Activated naive CD8-positive, alpha-beta T cell treated with anti-CD3 and anti-CD28 coated beads, Interleukin-2, amount 50 U/mL, for 24 hours (primary cell): ENCODE data around the gene BIN1.

Source experiments
- ATAC-seq: fragments of 150-1000 bp; cut with Tn5 transposase; one replicate; pipeline ENCODE4 v1.10.0; 2021
- DNase-seq: peaks from one replicate; pipeline ENCODE4 v3.0.0; 2021
- H3K27ac Mint-ChIP-seq: one replicate; pipeline ENCODE4 v1.8.0; 2021; ENCODE audit warnings: mild to moderate bottlenecking, mixed read lengths
- H3K27me3 Mint-ChIP-seq: one replicate; pipeline ENCODE4 v1.8.0; 2021; ENCODE audit warnings: mixed read lengths
- H3K36me3 Mint-ChIP-seq: one replicate; pipeline ENCODE4 v1.8.0; 2021; ENCODE audit warnings: low read depth, mixed read lengths
- H3K4me1 Mint-ChIP-seq: one replicate; pipeline ENCODE4 v1.8.0; 2021; ENCODE audit warnings: mixed read lengths
- H3K4me3 Mint-ChIP-seq: one replicate; pipeline ENCODE4 v1.8.0; 2021; ENCODE audit warnings: mild to moderate bottlenecking, moderate library complexity, mixed read lengths
- H3K9me3 Mint-ChIP-seq: one replicate; pipeline ENCODE4 v1.8.0; 2021; ENCODE audit warnings: mixed read lengths

BIN1 gene

DNA sequence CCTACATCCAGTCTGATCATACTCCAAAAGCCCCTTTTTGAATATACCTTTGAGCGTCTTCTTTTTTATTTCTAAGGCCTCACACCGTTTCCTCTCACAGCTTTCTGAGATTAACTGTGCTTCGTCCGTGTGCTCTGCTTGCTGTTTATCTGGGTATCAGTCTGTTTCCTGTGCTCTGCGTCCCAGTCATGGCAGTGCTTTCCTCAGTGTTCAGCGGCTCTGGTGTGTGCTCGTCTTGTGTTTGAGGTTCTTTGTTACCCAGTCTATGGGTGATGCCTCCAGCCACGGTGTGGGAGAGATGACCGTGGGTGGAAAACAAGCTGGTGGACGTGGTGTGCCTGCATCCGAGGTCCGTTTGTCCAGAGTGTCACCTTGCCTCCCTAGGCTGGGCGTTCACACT is 33.6 kb upstream of the BIN1 start:
- ATAC-seq (no peak), DNase-seq (no peak)
- H3K36me3 Mint-ChIP-seq = no peaks in the 10 kb centered on the region
- H3K27ac Mint-ChIP-seq = no peak overlapping the region
- no peaks in the 10 kb centered on the region for H3K9me3 Mint-ChIP-seq
- no peak overlapping the region for H3K4me3 Mint-ChIP-seq
- H3K27me3 Mint-ChIP-seq = no peaks in the 10 kb centered on the region
- peaks cover 7% of the 10 kb centered on the region for H3K4me1 Mint-ChIP-seq

DNA sequence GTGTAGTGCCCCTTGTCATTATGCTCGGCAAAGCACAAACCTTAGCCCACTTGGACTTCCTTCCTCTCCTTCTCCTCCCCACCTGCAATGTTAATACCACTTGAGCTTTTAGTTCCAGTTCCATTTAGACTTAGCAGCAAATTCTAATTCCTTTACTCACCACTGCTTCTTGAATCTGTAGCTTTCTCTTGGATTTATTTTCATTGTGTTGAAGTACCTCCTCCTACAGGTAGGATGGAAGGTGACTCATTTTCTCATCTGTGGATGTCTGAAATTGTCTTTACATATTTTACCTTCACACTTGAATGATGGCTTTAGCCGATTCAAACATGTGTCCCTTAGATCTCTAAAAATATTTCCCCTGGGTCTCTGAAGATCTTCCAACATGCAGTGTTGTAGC is 32.8 kb upstream of the BIN1 start:
- DNase-seq (no peak), ATAC-seq (no peak)
- H3K9me3 Mint-ChIP-seq = no peaks in the 10 kb centered on the region
- no peak overlapping the region for H3K4me3 Mint-ChIP-seq
- H3K27me3 Mint-ChIP-seq = no peaks in the 10 kb centered on the region
- H3K4me1 Mint-ChIP-seq = peaks cover 4% of the 10 kb centered on the region
- H3K27ac Mint-ChIP-seq = no peak overlapping the region
- no peaks in the 10 kb centered on the region for H3K36me3 Mint-ChIP-seq

DNA sequence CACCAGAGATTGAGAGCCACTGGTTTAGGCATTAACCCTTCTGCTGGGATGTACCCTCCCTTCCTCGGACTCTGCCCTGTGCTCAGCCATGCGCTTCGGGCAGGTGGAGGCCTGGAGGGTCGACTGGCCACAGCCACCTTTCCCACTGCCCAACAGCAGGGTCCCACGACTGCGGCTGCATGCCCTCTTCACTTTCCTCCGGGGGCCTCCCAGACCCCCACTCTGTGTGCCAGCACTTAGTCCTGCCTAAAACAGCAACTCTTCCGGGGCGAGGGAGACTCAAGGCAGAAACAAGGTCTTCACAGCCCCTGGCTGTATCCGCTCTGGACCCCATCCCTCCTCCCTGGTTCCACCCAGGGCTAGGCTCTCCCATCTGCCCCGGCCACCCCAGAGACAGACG is 31.3 kb upstream of the BIN1 start:
- DNase-seq (no peak), ATAC-seq (no peak)
- Mint-ChIP-seq H3K27ac (no peak overlapping the region), H3K27me3 (no peaks in the 10 kb centered on the region), H3K9me3 (no peaks in the 10 kb centered on the region), H3K4me1 (peaks cover 4% of the 10 kb centered on the region), H3K4me3 (no peak overlapping the region), H3K36me3 (no peaks in the 10 kb centered on the region)

DNA sequence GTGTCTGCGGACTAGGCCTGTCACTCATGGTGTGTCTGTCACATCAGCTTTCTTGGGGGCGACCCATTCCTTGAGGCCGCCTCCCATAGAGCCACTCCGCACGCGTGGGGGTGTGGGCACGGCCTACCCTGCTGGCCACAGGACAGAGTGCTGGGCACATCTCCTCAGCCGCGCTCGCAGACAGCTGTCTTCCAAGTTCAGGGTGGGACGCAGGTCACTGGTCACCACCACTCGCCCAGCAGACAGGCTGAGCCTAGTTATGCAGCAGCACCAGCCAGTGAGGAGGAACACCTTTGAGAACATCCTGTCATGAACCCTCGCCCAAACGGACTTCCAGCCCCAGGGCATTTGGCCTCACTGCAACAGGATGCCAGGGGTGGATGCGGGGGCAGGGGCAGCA is 30.8 kb upstream of the BIN1 start:
- H3K27me3 Mint-ChIP-seq = no peaks in the 10 kb centered on the region
- H3K4me1 Mint-ChIP-seq = peaks cover 4% of the 10 kb centered on the region
- no peak overlapping the region for H3K4me3 Mint-ChIP-seq
- no peak for ATAC-seq
- no peak for DNase-seq
- H3K9me3 Mint-ChIP-seq = no peaks in the 10 kb centered on the region
- no peaks in the 10 kb centered on the region for H3K36me3 Mint-ChIP-seq
- H3K27ac Mint-ChIP-seq = no peak overlapping the region

DNA sequence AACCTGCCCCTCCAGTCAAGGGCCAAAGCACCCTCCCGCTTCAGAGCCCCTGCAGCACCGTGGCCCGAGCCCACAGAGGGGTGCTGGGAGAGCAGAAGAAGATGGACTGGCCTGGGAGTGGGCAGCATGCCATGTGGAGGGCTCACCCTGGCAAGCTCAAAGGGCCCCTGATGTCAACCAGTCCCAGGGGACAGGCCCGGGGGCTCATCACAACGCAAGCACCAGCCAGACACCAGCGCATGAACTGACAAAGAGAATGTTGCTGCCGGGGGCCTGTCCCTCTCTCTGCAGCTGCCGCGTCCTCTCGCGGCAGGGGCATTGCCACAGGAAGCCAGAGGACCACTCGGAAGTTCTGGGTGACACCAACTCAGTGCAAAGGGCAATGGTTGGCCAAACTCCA is 30.3 kb upstream of the BIN1 start:
- ATAC-seq = no peak
- Mint-ChIP-seq H3K4me1 (peaks cover 4% of the 10 kb centered on the region), H3K27ac (no peak overlapping the region), H3K9me3 (no peaks in the 10 kb centered on the region), H3K27me3 (no peaks in the 10 kb centered on the region), H3K36me3 (no peaks in the 10 kb centered on the region), H3K4me3 (no peak overlapping the region)
- no peak for DNase-seq

DNA sequence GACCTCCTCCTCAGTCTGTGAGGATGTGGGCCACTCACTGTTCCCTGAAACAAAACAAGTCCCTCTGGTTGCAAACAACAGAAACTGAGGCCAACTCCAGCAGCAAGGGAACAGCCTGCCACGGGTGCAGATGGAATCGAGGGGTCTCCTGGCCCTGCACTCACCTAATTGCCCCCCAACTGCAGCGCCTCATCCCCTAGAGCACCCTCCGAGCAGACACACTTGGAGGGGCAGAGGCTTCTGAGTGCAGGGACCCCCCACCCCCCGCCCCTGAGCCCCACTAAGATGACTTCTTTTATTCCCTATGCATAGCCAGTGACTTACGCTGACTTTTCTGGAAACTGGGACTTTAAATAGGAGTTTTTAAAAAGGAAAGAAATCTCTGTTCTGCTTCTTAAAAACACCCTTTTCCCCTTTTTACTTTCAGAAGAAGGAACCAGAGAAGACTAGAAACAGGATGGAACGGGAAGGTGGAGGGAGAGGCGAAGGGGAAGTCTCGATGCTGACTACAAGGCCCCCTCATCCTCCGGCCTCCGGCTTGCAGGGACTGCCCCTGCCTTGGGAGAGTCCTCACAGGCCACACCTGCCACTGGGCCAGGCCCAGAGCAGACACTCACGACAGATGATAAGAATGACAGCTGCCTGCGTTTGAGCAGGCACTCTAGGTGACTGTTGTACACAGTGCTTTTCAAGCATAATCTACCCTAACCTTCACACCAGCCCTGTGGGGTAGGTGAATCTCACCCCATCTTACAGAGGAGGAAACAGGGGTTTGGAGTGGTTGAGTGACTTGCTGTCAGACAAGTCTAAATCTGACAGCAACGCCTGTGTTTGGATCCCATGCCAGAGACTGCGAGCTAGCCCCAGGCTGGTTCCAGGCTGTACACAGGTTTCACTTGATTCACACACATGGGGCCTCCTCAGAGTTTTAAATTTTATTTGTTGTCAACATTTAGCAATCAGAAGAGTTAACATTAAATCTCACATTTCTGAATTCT is 28.2 kb upstream of the BIN1 start:
- DNase-seq (no peak), ATAC-seq (no peak)
- Mint-ChIP-seq H3K27ac (no peak overlapping the region), H3K4me3 (no peak overlapping the region), H3K9me3 (no peaks in the 10 kb centered on the region), H3K36me3 (no peaks in the 10 kb centered on the region), H3K27me3 (no peaks in the 10 kb centered on the region), H3K4me1 (peaks cover 4% of the 10 kb centered on the region)

DNA sequence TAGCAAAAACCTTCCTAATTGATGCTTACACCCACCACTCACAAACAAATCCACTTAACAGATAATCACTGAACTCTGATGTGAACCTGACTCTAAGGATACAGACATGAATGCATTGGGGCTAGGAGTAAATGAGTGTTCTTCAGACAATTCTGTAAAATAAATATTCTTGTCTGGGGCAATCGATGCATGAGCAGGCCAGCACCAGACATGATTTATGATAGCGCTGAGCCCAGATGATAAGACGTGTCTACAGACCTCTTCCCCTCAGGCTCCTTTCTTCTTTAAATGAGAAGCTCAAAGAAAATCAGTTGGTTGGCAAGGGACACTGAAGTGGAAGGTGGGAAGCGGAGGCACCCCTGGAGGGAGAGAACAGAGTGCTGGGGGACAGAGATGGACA is 27.3 kb upstream of the BIN1 start:
- Mint-ChIP-seq H3K36me3 (no peaks in the 10 kb centered on the region), H3K4me3 (no peak overlapping the region), H3K27me3 (no peaks in the 10 kb centered on the region), H3K4me1 (no peaks in the 10 kb centered on the region), H3K27ac (no peak overlapping the region), H3K9me3 (no peaks in the 10 kb centered on the region)
- DNase-seq (no peak), ATAC-seq (no peak)

DNA sequence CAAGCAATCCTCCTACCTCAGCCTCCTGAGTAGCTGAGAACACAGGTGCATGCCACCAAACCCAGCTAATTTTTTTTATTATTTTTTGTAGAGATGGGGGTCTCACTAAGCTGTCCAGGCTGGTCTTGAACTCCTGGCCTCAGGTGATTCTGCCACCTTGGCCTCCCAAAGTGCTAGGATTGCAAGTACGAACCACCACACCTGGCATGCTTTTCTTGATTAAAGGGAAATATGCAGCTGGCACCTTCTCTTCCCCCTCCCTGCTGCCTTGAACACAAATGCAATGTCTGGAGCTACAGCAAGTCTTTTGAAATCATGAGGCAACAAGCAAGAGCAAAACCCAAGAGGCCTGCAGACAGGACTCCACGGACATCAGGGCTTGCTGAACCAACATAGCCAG is 26.8 kb upstream of the BIN1 start:
- H3K27me3 Mint-ChIP-seq = no peaks in the 10 kb centered on the region
- DNase-seq (no peak), ATAC-seq (no peak)
- no peak overlapping the region for H3K27ac Mint-ChIP-seq
- H3K9me3 Mint-ChIP-seq = no peaks in the 10 kb centered on the region
- no peak overlapping the region for H3K4me3 Mint-ChIP-seq
- H3K4me1 Mint-ChIP-seq = no peaks in the 10 kb centered on the region
- no peaks in the 10 kb centered on the region for H3K36me3 Mint-ChIP-seq

DNA sequence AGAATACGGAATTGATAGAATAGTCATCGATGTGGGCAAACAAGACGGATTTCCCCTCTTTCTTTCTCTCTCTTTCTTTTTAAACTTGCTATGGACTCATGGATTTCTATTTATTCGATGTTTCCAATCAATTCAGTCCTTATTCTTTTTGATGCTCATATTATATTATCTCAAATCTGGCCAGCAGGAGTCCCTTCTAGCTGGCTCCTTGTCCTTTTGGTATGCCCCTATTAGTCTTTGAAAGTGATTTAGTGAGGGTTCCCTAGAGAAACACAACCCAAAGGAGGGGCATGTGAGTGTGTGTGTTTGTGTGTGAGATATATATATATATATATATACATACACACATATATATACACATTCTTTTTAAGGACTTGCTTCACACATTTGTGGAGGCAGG is 23.5 kb upstream of the BIN1 start:
- Mint-ChIP-seq H3K4me3 (no peak overlapping the region), H3K9me3 (no peaks in the 10 kb centered on the region), H3K4me1 (peaks cover 1% of the 10 kb centered on the region), H3K27ac (no peak overlapping the region), H3K27me3 (peaks cover 1% of the 10 kb centered on the region), H3K36me3 (no peaks in the 10 kb centered on the region)
- DNase-seq (no peak), ATAC-seq (no peak)

DNA sequence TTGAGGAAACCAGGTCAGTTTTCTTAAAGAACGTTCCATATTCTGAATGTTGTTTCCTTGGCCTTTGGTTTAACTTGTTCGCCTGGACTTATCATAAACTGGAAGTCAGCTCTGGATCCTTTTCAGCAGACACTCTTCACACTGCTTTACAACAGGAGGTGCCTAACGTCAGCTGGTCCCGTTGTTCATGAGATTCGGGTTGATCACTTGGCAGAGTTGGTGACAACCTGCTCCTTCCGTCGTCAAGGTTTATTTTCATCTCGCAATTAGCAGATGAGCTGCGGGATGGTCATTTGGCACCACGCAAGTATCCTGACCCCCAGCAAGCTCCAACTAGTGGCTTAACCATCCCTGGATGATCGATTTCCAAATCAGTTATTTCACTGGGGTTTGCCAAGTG is 23.0 kb upstream of the BIN1 start:
- no peak overlapping the region for H3K4me3 Mint-ChIP-seq
- no peaks in the 10 kb centered on the region for H3K36me3 Mint-ChIP-seq
- peaks cover 1% of the 10 kb centered on the region for H3K4me1 Mint-ChIP-seq
- H3K9me3 Mint-ChIP-seq = no peaks in the 10 kb centered on the region
- DNase-seq (no peak), ATAC-seq (no peak)
- H3K27me3 Mint-ChIP-seq = peaks cover 1% of the 10 kb centered on the region
- H3K27ac Mint-ChIP-seq = no peak overlapping the region

DNA sequence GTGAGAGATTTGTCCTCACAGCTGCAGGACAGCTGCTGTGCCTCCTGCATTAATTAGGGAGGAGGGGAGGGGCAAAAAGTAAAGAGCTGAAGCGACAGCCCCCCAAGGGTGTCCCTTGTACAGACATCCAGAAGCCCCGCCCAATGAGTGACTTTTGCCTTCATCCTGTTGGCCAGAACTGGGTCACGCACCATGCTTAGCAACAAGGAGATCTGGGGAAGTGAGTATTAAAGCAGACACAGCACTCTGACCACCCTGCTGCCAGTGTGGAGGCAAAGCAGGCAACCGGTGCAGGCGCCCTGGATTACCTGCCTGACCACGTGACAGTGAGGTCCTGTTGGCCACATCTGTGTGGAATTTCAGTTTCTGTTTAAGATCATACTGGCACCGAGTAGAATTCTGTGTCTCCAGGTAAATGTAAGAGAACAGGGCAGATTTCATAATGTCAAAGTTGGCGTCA is 21.5 kb upstream of the BIN1 start:
- H3K4me1 Mint-ChIP-seq = peaks cover 1% of the 10 kb centered on the region
- no peaks in the 10 kb centered on the region for H3K36me3 Mint-ChIP-seq
- peaks cover 1% of the 10 kb centered on the region for H3K27me3 Mint-ChIP-seq
- H3K27ac Mint-ChIP-seq = no peak overlapping the region
- no peak for ATAC-seq
- no peak overlapping the region for H3K4me3 Mint-ChIP-seq
- DNase-seq = no peak
- H3K9me3 Mint-ChIP-seq = no peaks in the 10 kb centered on the region

DNA sequence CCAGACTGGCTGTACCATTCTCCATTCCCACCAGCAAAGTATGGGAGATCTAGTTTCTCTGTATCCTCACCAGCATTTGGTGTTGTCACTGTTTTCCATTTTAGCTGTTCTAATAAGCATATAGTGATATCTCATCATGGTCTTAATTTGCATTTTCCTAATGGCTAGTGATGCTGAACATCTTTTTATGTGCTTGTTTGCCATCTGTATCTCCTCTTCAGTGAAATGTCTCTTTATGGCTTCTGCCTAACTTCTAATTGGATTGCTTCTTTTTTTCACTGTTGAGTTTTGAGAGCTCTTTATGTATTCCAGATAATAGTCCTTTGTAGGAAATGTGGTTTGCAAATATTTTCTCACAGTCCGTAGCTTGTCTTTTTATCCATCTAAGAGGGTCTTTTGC is 18.9 kb upstream of the BIN1 start:
- no peaks in the 10 kb centered on the region for H3K36me3 Mint-ChIP-seq
- no peaks in the 10 kb centered on the region for H3K9me3 Mint-ChIP-seq
- ATAC-seq = no peak
- H3K27ac Mint-ChIP-seq = no peak overlapping the region
- no peak overlapping the region for H3K4me3 Mint-ChIP-seq
- H3K27me3 Mint-ChIP-seq = peaks cover 1% of the 10 kb centered on the region
- H3K4me1 Mint-ChIP-seq = peaks cover 1% of the 10 kb centered on the region
- no peak for DNase-seq

DNA sequence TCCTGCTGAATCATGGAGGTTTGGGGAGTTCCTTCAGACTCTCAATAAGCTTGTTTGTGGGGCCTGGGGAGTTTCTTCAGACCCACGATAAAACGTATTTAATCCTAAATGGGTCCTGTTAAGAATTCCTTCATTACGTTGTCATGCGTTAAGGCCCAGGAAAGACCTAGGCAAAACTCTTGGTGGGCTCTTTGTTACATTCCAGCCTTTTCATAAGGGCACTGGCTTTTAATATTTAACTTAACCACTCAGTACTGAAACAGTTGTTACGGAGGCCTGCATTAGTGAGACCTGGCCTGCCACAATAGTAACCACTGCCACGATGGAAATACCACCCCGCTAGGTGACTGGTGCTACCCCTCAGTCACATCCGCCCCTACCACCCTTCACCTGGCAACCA is 17.5 kb upstream of the BIN1 start:
- H3K4me1 Mint-ChIP-seq = peaks cover 1% of the 10 kb centered on the region
- H3K27me3 Mint-ChIP-seq = peaks cover 1% of the 10 kb centered on the region
- H3K4me3 Mint-ChIP-seq = no peak overlapping the region
- H3K27ac Mint-ChIP-seq = no peak overlapping the region
- no peak for ATAC-seq
- no peaks in the 10 kb centered on the region for H3K9me3 Mint-ChIP-seq
- no peaks in the 10 kb centered on the region for H3K36me3 Mint-ChIP-seq
- no peak for DNase-seq

DNA sequence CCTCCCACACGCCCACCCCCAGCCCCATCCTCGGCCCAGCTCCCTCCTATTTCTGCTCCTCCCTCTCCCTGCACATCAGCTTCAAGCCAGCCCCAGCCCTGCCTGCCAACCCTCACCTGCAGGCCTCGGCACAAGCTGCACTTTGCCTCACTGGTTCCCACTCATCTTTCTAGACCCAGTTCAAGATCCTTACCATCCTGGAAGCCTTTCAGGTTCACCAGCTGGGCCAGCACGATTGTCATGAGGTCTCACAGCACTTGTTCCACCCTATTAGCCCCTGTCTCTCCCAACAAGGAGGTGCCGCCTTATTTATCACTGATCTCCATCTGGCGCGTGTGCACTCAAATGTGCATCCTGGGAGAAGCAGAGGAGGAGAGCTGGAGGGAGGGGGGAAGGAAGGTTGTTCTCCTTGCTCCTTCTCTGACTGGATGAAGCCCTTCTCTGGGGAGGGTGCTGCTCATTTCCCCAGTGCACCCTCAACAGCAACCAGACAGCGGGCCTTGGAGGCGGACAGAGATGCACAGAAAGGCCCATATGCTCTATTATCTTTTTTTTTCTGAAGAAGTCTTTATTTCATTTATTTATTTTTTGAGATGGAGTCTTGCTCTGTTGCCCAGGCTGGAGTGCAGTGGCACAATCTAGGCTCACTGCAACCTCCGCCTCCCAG is 15.5 kb upstream of the BIN1 start:
- Mint-ChIP-seq H3K27ac (no peak overlapping the region), H3K27me3 (peaks cover 1% of the 10 kb centered on the region), H3K9me3 (no peaks in the 10 kb centered on the region), H3K4me3 (no peak overlapping the region), H3K4me1 (no peaks in the 10 kb centered on the region), H3K36me3 (no peaks in the 10 kb centered on the region)
- DNase-seq = no peak
- ATAC-seq = no peak

DNA sequence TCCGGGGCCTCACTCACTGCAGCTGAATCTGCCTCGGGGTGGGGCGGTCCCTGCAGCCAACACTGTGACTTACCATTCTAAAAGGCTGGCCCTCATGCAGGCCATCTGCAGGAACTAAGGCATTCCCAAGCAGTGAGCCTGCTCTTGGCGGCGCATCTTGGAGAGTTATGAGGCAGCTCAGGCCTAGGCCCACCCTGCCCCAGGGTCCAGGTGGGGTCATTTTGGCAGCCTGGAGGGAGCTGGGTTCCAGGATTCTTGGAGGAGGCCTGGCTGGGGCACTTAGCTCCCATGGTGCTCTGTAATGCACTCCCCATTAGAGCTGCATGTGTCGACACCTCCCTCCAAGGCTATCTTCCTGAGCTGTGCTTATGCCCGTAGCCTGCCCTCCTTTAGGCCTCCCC is 14.8 kb upstream of the BIN1 start:
- H3K27ac Mint-ChIP-seq = no peak overlapping the region
- H3K4me1 Mint-ChIP-seq = no peaks in the 10 kb centered on the region
- H3K4me3 Mint-ChIP-seq = no peak overlapping the region
- DNase-seq (no peak), ATAC-seq (no peak)
- no peaks in the 10 kb centered on the region for H3K36me3 Mint-ChIP-seq
- no peaks in the 10 kb centered on the region for H3K9me3 Mint-ChIP-seq
- H3K27me3 Mint-ChIP-seq = no peaks in the 10 kb centered on the region
